ENCODE measurements around the gene ZNF219. TPM values are rescaled to one million over a fixed set of nuclear protein-coding genes. Genes with fewer than 3 reads are reported as not detected.

ZNF219 gene
- total RNA-seq, 4 donors from 2014 or later = 44.2 to 70.0 (median 56.7) TPM

DNA sequence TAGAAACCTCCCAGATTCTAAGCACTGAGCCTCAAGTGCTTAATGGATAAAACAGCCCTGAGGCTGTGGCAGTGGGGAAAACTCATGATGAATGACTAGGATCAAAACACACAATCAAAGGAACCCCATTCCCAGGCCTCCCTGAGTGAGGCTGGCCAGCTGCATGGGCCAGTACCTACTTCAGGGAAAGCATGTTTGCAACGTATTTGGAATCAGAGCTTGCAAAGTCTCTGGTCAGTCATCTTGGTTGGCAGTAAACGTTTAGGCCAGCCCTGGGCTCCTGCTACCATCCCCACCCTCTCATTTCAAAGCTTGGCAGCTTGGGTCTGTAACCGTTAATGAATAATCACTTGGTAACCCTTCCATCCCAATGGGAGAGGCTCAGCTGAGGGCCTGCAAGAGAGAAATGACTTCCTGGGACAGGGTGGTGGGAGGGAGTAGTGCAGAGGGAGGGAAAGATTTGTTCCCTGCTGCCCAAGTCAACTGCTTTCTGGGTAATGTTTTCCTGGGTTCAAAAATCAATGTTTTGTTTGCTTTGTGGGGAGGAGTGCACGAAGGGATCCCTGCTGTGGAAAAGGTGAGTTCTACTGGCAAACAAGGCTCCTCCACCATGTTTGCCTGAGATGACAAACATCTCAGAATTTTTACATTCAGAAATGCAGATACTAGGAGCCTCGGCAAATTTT is 42.9 kb downstream of the ZNF219 start:
- Histone ChIP-seq H3K27me3 (no peaks in the 10 kb centered on the region), H3K4me1 (peaks cover 3% of the 10 kb centered on the region), H3K4me3 (no peak overlapping the region), H3K27ac (no peak overlapping the region), H3K9me3 (no peaks in the 10 kb centered on the region), H3K36me3 (no peaks in the 10 kb centered on the region)
- TF ChIP-seq, protein P1, sequence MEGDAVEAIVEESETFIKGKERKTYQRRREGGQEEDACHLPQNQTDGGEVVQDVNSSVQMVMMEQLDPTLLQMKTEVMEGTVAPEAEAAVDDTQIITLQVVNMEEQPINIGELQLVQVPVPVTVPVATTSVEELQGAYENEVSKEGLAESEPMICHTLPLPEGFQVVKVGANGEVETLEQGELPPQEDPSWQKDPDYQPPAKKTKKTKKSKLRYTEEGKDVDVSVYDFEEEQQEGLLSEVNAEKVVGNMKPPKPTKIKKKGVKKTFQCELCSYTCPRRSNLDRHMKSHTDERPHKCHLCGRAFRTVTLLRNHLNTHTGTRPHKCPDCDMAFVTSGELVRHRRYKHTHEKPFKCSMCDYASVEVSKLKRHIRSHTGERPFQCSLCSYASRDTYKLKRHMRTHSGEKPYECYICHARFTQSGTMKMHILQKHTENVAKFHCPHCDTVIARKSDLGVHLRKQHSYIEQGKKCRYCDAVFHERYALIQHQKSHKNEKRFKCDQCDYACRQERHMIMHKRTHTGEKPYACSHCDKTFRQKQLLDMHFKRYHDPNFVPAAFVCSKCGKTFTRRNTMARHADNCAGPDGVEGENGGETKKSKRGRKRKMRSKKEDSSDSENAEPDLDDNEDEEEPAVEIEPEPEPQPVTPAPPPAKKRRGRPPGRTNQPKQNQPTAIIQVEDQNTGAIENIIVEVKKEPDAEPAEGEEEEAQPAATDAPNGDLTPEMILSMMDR (IDR thresholded peaks at IDR 0.05) = no peak
- TF ChIP-seq POLR2A (IDR thresholded peaks at IDR 0.05) (no peak), EP300 (IDR thresholded peaks at IDR 0.05) (no peak), POLR2AphosphoS5 (IDR thresholded peaks at IDR 0.05) (no peak)
- WGBS = 57% methylated on average over 5 of the region's 5 CpGs
- DNase-seq (ENCODE audit: low spot score in 2 of 2) = no peak

DNA sequence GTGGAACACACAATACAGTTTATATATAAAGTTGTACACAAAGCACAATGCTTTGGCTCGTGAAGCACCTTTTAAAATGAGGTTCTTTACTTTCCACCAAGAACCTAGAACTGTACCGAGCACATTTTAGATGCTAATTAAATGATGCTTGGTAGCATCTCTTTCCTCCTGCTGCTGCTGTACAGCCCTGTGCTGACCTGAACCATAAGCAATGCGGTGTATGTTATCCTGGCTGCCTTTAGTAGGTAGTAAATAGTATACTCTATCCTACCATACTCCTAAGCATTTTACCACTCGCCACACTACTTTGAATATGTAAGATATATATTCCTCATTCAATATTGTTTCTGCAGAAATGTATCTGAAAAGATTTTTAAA is 43.7 kb downstream of the ZNF219 start:
- no peaks in the 10 kb centered on the region for H3K9me3 ChIP-seq
- peaks cover 3% of the 10 kb centered on the region for H3K4me1 ChIP-seq
- H3K27me3 ChIP-seq = no peaks in the 10 kb centered on the region
- H3K27ac ChIP-seq = no peak overlapping the region
- WGBS = 92% methylated on average over 4 of the region's 4 CpGs
- no peaks in the 10 kb centered on the region for H3K36me3 ChIP-seq
- no peak for DNase-seq (ENCODE audit: low spot score in 2 of 2)
- TF ChIP-seq, protein P1 (IDR thresholded peaks at IDR 0.05) = no peak
- TF ChIP-seq EP300 (IDR thresholded peaks at IDR 0.05) (no peak), POLR2A (IDR thresholded peaks at IDR 0.05) (no peak), POLR2AphosphoS5 (IDR thresholded peaks at IDR 0.05) (no peak)
- no peak overlapping the region for H3K4me3 ChIP-seq

DNA sequence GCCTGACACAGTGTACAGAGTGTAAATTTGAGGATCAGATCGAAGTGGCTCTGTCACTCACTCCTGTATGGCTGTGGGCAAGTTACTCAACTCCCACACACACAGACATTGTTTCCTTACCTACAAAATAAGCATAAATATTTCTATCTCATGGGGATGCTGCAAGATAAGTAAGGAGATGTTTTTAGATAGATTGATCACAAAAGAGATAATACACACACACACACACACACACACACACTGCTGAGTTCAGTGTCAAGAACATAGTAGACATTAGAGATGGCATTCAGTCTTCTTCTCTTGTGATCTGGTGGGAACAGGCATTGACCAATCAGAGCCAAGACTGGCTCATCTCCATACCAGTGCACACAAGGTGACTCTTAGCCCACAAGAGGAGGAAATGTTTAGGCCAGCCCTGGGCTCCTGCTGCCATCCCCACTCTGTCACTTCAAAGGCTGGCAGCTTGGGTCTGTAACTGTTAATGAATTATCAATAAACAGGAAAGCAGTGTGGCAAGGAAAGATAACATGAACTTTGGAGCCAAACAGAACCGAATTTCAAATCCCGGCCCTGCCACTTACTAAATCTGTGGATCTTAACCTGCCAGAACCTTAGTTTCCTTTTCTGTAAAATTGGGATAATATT is 44.2 kb downstream of the ZNF219 start:
- no peak for TF ChIP-seq POLR2A (IDR thresholded peaks at IDR 0.05)
- TF ChIP-seq POLR2AphosphoS5 (IDR thresholded peaks at IDR 0.05) = no peak
- TF ChIP-seq, protein P1 (IDR thresholded peaks at IDR 0.05) = no peak
- no peak for TF ChIP-seq EP300 (IDR thresholded peaks at IDR 0.05)
- Histone ChIP-seq H3K27me3 (no peaks in the 10 kb centered on the region), H3K27ac (no peak overlapping the region), H3K4me1 (peaks cover 3% of the 10 kb centered on the region), H3K4me3 (no peak overlapping the region), H3K9me3 (no peaks in the 10 kb centered on the region), H3K36me3 (no peaks in the 10 kb centered on the region)
- WGBS = 70% methylated on average over 3 of the region's 3 CpGs
- DNase-seq (ENCODE audit: low spot score in 2 of 2) = no peak

DNA sequence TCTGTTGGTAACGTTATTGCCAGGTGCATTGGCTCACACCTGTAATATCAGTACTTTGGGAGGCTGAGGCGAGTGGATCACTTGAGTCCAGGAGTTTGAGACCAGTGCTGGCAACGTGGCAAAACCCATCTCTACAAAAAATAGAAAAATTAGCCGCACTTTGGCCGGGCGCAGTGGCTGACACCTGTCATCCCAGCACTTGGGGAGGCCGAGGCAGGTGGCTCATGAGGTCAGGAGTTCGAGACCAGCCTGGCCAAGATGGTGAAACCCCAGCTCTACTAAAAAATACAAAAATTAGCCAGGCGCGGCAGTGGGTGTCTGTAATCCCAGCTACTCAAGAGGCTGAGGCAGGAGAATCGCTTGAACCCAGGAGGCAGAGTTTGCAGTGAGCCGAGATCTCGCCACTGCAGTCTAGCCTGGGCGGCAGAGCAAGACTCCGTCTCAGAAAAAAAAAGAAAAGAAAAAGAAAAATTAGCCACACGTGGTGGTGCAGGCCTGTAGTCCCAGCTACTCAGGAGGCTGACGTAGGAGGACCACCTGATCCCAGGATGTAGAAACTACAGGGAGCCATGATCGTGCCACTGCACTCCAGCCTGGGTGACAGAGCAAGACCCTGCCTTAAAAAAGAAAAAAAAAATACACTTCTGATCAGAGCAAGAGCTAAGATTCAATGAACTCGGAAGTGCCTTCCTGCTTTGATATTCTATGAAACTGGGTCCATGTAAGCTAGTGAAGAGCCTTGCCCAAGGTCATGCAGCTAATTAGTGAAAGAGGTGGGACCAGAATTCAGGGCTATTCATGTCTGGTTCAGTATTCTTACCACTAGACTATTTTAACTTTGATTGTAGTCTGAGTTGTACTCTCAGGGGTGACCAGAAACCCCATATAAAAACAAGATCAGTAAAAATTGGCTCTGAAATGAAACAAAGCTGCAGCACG is 45.0 kb downstream of the ZNF219 start:
- TF ChIP-seq EP300 (IDR thresholded peaks at IDR 0.05) (no peak), POLR2AphosphoS5 (IDR thresholded peaks at IDR 0.05) (no peak), POLR2A (IDR thresholded peaks at IDR 0.05) (no peak)
- TF ChIP-seq, protein P1 (IDR thresholded peaks at IDR 0.05) = no peak
- DNase-seq (ENCODE audit: low spot score in 2 of 2) = no peak
- no peaks in the 10 kb centered on the region for H3K36me3 ChIP-seq
- no peak overlapping the region for H3K4me3 ChIP-seq
- H3K9me3 ChIP-seq = no peaks in the 10 kb centered on the region
- H3K4me1 ChIP-seq = peaks cover 3% of the 10 kb centered on the region
- H3K27me3 ChIP-seq = no peaks in the 10 kb centered on the region
- H3K27ac ChIP-seq = no peak overlapping the region
- 93% methylated on average over 20 of the region's 20 CpGs for WGBS

DNA sequence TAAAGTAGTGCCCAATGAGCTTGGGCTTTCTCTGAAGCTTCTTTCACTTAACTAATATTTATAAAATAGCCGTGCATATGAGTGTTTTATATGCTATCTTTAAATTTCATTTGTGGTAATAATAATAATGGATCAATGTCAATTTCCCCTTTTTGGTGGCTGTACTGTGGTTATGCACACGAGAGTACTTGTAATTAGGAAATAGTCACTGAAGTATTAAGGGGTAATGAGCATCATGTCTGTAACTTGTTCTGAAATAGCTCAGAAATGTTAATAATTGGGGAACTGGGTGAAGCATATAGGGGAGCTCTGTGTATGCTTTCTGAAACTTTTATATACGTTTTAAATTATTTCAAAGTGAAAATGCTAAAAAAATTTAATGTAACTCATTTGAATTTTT is 47.9 kb downstream of the ZNF219 start:
- H3K4me3 ChIP-seq = no peak overlapping the region
- no peak overlapping the region for H3K27ac ChIP-seq
- no peak for DNase-seq (ENCODE audit: low spot score in 2 of 2)
- no peaks in the 10 kb centered on the region for H3K36me3 ChIP-seq
- H3K9me3 ChIP-seq = no peaks in the 10 kb centered on the region
- no peaks in the 10 kb centered on the region for H3K4me1 ChIP-seq
- no peak for TF ChIP-seq POLR2AphosphoS5 (IDR thresholded peaks at IDR 0.05)
- TF ChIP-seq EP300 (IDR thresholded peaks at IDR 0.05) = no peak
- TF ChIP-seq, protein P1 (IDR thresholded peaks at IDR 0.05) = no peak
- TF ChIP-seq POLR2A (IDR thresholded peaks at IDR 0.05) = no peak
- 86% methylated on average over 3 of the region's 3 CpGs for WGBS
- H3K27me3 ChIP-seq = no peaks in the 10 kb centered on the region
